Liver (tissue), 9 donors: ENCODE data around the gene LIM2. TPM values are rescaled to one million over a fixed set of nuclear protein-coding genes. Genes with fewer than 3 reads are reported as not detected.

Experiments used
- DNase-seq: peaks from one replicate; pipeline ENCODE4 v3.0.0-alpha.2; 2017; ENCODE audit warnings: low spot score
- H3K27ac ChIP-seq, 2 donors: one replicate each; pipeline ENCODE4 v1.7.0; 2013; ENCODE audit warnings: inconsistent platforms in 2 of 2, low read length in 2 of 2, control low read depth in 1 of 2, low read depth in 1 of 2, mild to moderate bottlenecking in 1 of 2
- H3K27me3 ChIP-seq, 4 donors: one replicate each; pipeline versions ENCODE4 v1.6.1 to v1.7.0; 2013; ENCODE audit warnings: low read length in 3 of 4, inconsistent platforms in 1 of 4, mild to moderate bottlenecking in 1 of 4, moderate library complexity in 1 of 4; ENCODE audit not compliant: control insufficient read depth in 4 of 4, insufficient read depth in 4 of 4
- H3K36me3 ChIP-seq, 4 donors: one replicate each; pipeline versions ENCODE4 v1.6.1 to v1.7.0; 2013; ENCODE audit warnings: low read length in 3 of 4, mild to moderate bottlenecking in 3 of 4, low read depth in 1 of 4, moderate library complexity in 1 of 4; ENCODE audit not compliant: control insufficient read depth in 4 of 4, insufficient read depth in 3 of 4
- H3K4me1 ChIP-seq, 4 donors: one replicate each; pipeline versions ENCODE4 v1.6.1 to v1.7.0; 2013; ENCODE audit warnings: low read length in 3 of 4, mild to moderate bottlenecking in 3 of 4, moderate library complexity in 1 of 4; ENCODE audit not compliant: control insufficient read depth in 4 of 4, insufficient read depth in 4 of 4
- H3K4me3 ChIP-seq, 3 donors: one replicate each; pipeline versions ENCODE4 v1.6.1 to v1.7.0; 2013; ENCODE audit warnings: low read length in 3 of 3, control low read depth in 1 of 3, low read depth in 1 of 3, mild to moderate bottlenecking in 1 of 3
- H3K9ac ChIP-seq, 2 donors: one replicate each; pipeline ENCODE4 v1.7.0; 2013; ENCODE audit warnings: low read length in 2 of 2, mild to moderate bottlenecking in 2 of 2, moderate library complexity in 2 of 2, control low read depth in 1 of 2, low read depth in 1 of 2
- H3K9me3 ChIP-seq, 4 donors: one replicate each; pipeline versions ENCODE4 v1.6.1 to v1.7.0; 2013; ENCODE audit warnings: low read length in 3 of 4; ENCODE audit not compliant: control insufficient read depth in 4 of 4
- FOXA1 ChIP-seq: IDR thresholded peaks from 2 replicates; pipeline ENCODE4 v1.6.1; 2016; ENCODE audit warnings: antibody characterized with exemption
- FOXA2 ChIP-seq: IDR thresholded peaks from 2 replicates; pipeline ENCODE4 v1.6.1; 2016; ENCODE audit warnings: antibody characterized with exemption
- GABPA ChIP-seq, 2 donors: IDR thresholded peaks in 1 of 2; conservative IDR thresholded peaks in 1 of 2; 2 replicates each; pipeline ENCODE4 v1.6.1; 2016; ENCODE audit warnings: antibody characterized with exemption in 2 of 2, mild to moderate bottlenecking in 1 of 2, moderate library complexity in 1 of 2
- JUND ChIP-seq, 2 donors: IDR thresholded peaks; 2 replicates each; pipeline ENCODE4 v1.6.1; 2016; ENCODE audit warnings: antibody characterized with exemption in 2 of 2
- RAD21 ChIP-seq, 2 donors: IDR thresholded peaks; 2 replicates each; pipeline ENCODE4 v1.6.1; 2016; ENCODE audit warnings: antibody characterized with exemption in 2 of 2, mild to moderate bottlenecking in 2 of 2
- SP1 ChIP-seq: IDR thresholded peaks from 2 replicates; pipeline ENCODE4 v1.6.1; 2018; ENCODE audit warnings: antibody characterized with exemption, mild to moderate bottlenecking
- TAF1 ChIP-seq: conservative IDR thresholded peaks from 2 replicates; pipeline ENCODE4 v1.6.1; 2016; ENCODE audit warnings: antibody characterized with exemption, mild to moderate bottlenecking
- YY1 ChIP-seq: IDR thresholded peaks from 2 replicates; pipeline ENCODE4 v1.6.1; 2016; ENCODE audit warnings: antibody characterized with exemption, mild to moderate bottlenecking
- WGBS: extraction: QIAGEN DNeasy Blood & Tissue Kit; methylation state at CpG from one replicate; pipeline ENCODE4 v1.1.7; 2013; 5-methylcytosine and 5-hydroxymethylcytosine counted together
- polyA plus RNA-seq, 2 donors: library from polyadenylated mRNA; stranded (reverse) in 1 of 2; unstranded in 1 of 2; fragments of 200-250 nt in 1 of 2; fragments of >200 nt in 1 of 2; fragmentation: Nextera tagmentation in 1 of 2; extraction: Ambion mirVana in 1 of 2; gene quantifications; one replicate each; pipeline versions ENCODE4 v1.2.1 to v1.2.3, GENCODE V29; 2013 to 2015
- total RNA-seq, 2 donors: library from RNA; depleted of rRNA; stranded (reverse); fragments of >200 nt; gene quantifications; one replicate each; pipeline ENCODE4 v1.2.3, GENCODE V29; 2014
- TF ChIP-seq, protein P1 (sequence below): IDR thresholded peaks from 2 replicates; pipeline ENCODE4 v1.6.1; 2016; ENCODE audit warnings: antibody characterized with exemption, mild to moderate bottlenecking
- TF ChIP-seq, protein P2 (sequence below): fragments of 150-350 bp; IDR thresholded peaks from 2 replicates; pipeline ENCODE4 v1.5.1; 2017; ENCODE audit warnings: improper control_type of control experiment, low read depth, low read length; ENCODE audit not compliant: missing input control
- TF ChIP-seq, protein P3 (sequence below): IDR thresholded peaks from 2 replicates; pipeline ENCODE4 v1.6.1; 2016; ENCODE audit warnings: antibody characterized with exemption
- donor health status: healthy.
- donor health status: healthy.
- donor health status: healthy.
- donor health status: healthy.
- donor health status: healthy.

LIM2 gene
- total and polyA plus RNA-seq, 4 donors = not detected

DNA sequence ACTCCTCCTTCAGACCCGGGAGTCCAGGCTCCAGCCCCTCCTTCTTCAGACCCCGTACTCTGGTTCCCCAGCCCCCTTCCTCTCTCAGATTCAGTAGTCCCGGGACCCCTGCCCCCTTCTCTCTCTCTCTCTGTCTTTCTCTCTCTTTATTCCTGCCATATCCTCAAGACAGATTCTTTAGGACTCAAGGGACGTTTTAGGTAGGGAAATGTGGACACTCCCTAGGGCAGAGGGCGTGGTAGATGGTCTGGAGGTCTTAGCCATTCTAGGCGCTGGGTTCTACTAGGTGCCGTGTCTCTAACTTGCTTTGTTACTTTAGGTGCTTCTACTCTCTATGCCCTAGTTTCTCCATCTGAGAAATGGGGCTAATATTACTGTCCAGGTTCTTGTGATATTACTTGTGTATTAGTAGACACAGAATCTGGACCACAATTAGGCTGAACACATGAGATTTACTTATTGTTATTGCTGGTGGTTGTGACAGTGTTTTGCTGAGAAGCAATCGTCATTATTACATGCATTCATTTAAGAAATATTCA lies 3.4 kb upstream of the LIM2 start (continued):
- TF ChIP-seq, protein P1, sequence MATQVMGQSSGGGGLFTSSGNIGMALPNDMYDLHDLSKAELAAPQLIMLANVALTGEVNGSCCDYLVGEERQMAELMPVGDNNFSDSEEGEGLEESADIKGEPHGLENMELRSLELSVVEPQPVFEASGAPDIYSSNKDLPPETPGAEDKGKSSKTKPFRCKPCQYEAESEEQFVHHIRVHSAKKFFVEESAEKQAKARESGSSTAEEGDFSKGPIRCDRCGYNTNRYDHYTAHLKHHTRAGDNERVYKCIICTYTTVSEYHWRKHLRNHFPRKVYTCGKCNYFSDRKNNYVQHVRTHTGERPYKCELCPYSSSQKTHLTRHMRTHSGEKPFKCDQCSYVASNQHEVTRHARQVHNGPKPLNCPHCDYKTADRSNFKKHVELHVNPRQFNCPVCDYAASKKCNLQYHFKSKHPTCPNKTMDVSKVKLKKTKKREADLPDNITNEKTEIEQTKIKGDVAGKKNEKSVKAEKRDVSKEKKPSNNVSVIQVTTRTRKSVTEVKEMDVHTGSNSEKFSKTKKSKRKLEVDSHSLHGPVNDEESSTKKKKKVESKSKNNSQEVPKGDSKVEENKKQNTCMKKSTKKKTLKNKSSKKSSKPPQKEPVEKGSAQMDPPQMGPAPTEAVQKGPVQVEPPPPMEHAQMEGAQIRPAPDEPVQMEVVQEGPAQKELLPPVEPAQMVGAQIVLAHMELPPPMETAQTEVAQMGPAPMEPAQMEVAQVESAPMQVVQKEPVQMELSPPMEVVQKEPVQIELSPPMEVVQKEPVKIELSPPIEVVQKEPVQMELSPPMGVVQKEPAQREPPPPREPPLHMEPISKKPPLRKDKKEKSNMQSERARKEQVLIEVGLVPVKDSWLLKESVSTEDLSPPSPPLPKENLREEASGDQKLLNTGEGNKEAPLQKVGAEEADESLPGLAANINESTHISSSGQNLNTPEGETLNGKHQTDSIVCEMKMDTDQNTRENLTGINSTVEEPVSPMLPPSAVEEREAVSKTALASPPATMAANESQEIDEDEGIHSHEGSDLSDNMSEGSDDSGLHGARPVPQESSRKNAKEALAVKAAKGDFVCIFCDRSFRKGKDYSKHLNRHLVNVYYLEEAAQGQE = no peak

DNA sequence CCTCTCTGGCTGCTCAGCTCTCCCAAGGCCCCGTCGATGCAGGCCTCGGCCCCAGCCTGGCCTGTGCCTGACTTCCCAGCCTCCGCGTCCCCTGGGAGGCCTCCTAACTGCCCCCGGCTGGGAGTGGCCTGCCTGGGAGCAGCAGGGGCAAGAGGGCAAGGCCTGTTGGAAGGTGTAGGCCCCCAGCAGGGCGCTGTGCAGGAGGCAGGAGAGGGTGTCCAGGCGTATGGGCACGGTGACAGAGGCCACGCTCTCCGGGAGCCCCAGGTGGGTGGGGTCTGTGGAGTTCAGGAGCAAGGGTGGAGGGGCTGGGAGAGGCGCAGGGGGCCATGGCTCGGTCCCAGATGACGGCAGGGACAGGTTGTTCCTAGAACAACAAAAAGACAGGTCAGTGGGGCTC lies 1.4 kb upstream of the LIM2 start:
- Histone ChIP-seq H3K9ac (no peak overlapping the region), H3K4me1 (peaks cover 0 to 4% (median 0%) of the 10 kb centered on the region in 4 donors), H3K9me3 (no peaks in the 10 kb centered on the region), H3K27ac (no peak overlapping the region), H3K4me3 (no peak overlapping the region), H3K36me3 (no peaks in the 10 kb centered on the region), H3K27me3 (no peaks in the 10 kb centered on the region)
- 86% methylated on average over 14 of the region's 14 CpGs for WGBS
- TF ChIP-seq, protein P2, sequence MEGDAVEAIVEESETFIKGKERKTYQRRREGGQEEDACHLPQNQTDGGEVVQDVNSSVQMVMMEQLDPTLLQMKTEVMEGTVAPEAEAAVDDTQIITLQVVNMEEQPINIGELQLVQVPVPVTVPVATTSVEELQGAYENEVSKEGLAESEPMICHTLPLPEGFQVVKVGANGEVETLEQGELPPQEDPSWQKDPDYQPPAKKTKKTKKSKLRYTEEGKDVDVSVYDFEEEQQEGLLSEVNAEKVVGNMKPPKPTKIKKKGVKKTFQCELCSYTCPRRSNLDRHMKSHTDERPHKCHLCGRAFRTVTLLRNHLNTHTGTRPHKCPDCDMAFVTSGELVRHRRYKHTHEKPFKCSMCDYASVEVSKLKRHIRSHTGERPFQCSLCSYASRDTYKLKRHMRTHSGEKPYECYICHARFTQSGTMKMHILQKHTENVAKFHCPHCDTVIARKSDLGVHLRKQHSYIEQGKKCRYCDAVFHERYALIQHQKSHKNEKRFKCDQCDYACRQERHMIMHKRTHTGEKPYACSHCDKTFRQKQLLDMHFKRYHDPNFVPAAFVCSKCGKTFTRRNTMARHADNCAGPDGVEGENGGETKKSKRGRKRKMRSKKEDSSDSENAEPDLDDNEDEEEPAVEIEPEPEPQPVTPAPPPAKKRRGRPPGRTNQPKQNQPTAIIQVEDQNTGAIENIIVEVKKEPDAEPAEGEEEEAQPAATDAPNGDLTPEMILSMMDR = no peak
- TF ChIP-seq JUND (IDR thresholded peaks at IDR 0.05) (no peak), GABPA (IDR thresholded peaks at IDR 0.05 in 1 of 2, conservative IDR thresholded peaks at IDR 0.05 in 1 of 2) (no peak), SP1 (no peak), TAF1 (no peak), FOXA1 (no peak), YY1 (no peak), FOXA2 (no peak), RAD21 (IDR thresholded peaks at IDR 0.05) (no peak)
- TF ChIP-seq, protein P3, sequence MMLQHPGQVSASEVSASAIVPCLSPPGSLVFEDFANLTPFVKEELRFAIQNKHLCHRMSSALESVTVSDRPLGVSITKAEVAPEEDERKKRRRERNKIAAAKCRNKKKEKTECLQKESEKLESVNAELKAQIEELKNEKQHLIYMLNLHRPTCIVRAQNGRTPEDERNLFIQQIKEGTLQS = no peak
- TF ChIP-seq, protein P1 = no peak
- DNase-seq = no peak
